ENCODE results near the gene PARP3. TPM values are rescaled to one million over a fixed set of nuclear protein-coding genes. Genes with fewer than 3 reads are reported as not detected.

PARP3 gene
- total and polyA plus RNA-seq, 2 of the 8 experiments (the other 6 are each of a cell fraction or from before 2014, with no cell fraction given) = 1.3 to 1.6 TPM

DNA sequence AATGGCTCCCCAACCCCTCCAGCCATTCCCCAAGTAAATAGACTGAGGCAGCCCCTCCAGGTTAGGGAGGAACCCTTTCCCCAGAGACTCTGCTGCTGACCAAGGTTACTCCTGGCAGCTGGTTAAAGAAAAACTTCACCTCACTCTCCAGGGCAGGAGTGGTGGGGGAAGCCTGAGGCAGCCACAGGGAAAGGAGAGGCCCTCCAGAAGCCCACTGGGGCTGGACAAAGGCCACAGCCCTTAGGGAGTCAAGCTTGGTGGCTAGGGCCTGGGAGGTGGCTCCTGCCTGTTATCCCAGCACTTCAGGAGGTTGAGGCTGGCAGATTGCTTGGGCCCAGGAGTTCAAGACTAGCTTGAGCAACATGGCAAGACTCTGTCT is 42.1 kb downstream of the PARP3 start:
- Histone ChIP-seq H4K20me1 (replicated peaks in 1 of 2; ENCODE audit: control insufficient read depth in 1 of 2, insufficient read depth in 2 of 2, low read length in 2 of 2) (peaks cover 0 to 2% of the 10 kb centered on the region in 2 experiments), H2BK5ac (ENCODE audit: low read depth, low read length) (no peak overlapping the region; the same call in 1 of the 2 replicates), H3K14ac (ENCODE audit: insufficient read length) (no peak overlapping the region), H3K79me2 (ENCODE audit: control insufficient read depth in 1 of 2, insufficient read depth in 2 of 2, low read length in 2 of 2) (no peaks in the 10 kb centered on the region), H4K5ac (ENCODE audit: insufficient read length, low read depth, low read length) (no peak overlapping the region), H3K36me3 (ENCODE audit: control insufficient read depth in 2 of 4, insufficient read depth in 4 of 4, low read length in 3 of 4) (no peaks in the 10 kb centered on the region), H3K4ac (replicated peaks; ENCODE audit: insufficient read length, low read depth, low read length) (no peak overlapping the region), H2BK12ac (ENCODE audit: low read depth, low read length) (no peak overlapping the region), H2BK120ac (replicated peaks; ENCODE audit: low read depth, low read length) (no peak overlapping the region), H3K9me3 (ENCODE audit: insufficient read depth in 2 of 2, low read depth in 1 of 2, low read length in 1 of 2) (no peaks in the 10 kb centered on the region), H3K23ac (ENCODE audit: insufficient read length) (no peak overlapping the region), H3K9ac (replicated peaks in 1 of 4; ENCODE audit: extremely low read depth in 1 of 4, low read depth in 3 of 4, low read length in 3 of 4) (no peak overlapping the region), H2AK5ac (ENCODE audit: low read depth, low read length) (0 out of 2 replicates have a peak overlapping the region, but pooled peaks have one; percentile 77), H2BK20ac (ENCODE audit: low read length) (no peak overlapping the region), H3K23me2 (ENCODE audit: low read depth, low read length) (peaks cover 7% of the 10 kb centered on the region), H2AFZ (ENCODE audit: low read length) (no peak overlapping the region), H3K79me1 (ENCODE audit: low read depth, low read length) (peaks cover 7% of the 10 kb centered on the region), H3K27ac (ENCODE audit: low read depth, low read length) (no peak overlapping the region), H2BK15ac (ENCODE audit: low read length) (no peak overlapping the region), H3K4me1 (replicated peaks in 1 of 4; ENCODE audit: control insufficient read depth in 3 of 4, insufficient read depth in 4 of 4, low read length in 3 of 4) (peaks cover 0 to 14% (median 9%) of the 10 kb centered on the region in 4 experiments; a peak in 6 of 7 replicates), H4K8ac (ENCODE audit: extremely low read depth, insufficient read depth, low read length) (peak overlapping the region; percentile 85; the same call in 1 of the 2 replicates), H3K18ac (ENCODE audit: extremely low read depth, low read length) (no peak overlapping the region), H3K4me3 (ENCODE audit: extremely low read depth in 1 of 4, insufficient read depth in 2 of 4, low read depth in 3 of 4, low read length in 4 of 4) (peak overlapping the region in 1 of 4 experiments; percentile 63; a peak in 1 of 8 replicates), H3K4me2 (ENCODE audit: insufficient read depth in 1 of 2, low read depth in 2 of 2, low read length in 2 of 2) (peak overlapping the region; percentile 89 to 97; a peak in 3 of 4 replicates), H4K91ac (replicated peaks; ENCODE audit: insufficient read length, low read length) (no peak overlapping the region), H3K56ac (replicated peaks; ENCODE audit: insufficient read length, low read depth, low read length) (no peak overlapping the region), H3K27me3 (replicated peaks in 1 of 4; ENCODE audit: control insufficient read depth in 3 of 4, extremely low read depth in 1 of 4, insufficient read depth in 3 of 4, low read length in 3 of 4) (no peaks in the 10 kb centered on the region)
- FAIRE-seq (no peak), DNase-seq (ENCODE audit: low read depth in 1 of 2, low spot score in 2 of 2) (no peak)
- POLR2A ChIA-PET (ENCODE audit: partially characterized antibody) = interaction anchor here (2.9 to 29.3 kb wide), 4 partner anchors 0 to 30 kb away, joined by 8 to 923 read pairs (median 468); partner anchors contain the start of genes ABHD14A, ABHD14B, ACY1 and GPR62
- CTCF ChIA-PET (ENCODE audit: partially characterized antibody) = interaction anchor here (3.5 to 5.5 kb wide), 5 partner anchors 9 to 41 kb away, joined by 24 to 66 read pairs (median 27); partner anchors contain the start of genes ABHD14B, PARP3, PCBP4 and RPL29
- TF ChIP-seq E2F6 (IDR thresholded peaks at IDR 0.05) (no peak), ZNF274 (IDR thresholded peaks at IDR 0.05; ENCODE audit: borderline replicate concordance, extremely low read depth, low read length) (no peak), SP2 (IDR thresholded peaks at IDR 0.05; ENCODE audit: low read length) (no peak), NRF1 (IDR thresholded peaks at IDR 0.05; ENCODE audit: low read depth, low read length) (no peak), TAF1 (IDR thresholded peaks at IDR 0.05; ENCODE audit: low read depth, low read length) (no peak), CBX8 (IDR thresholded peaks at IDR 0.05; ENCODE audit: borderline replicate concordance, low read depth, low read length) (no peak), POLR2A (IDR thresholded peaks at IDR 0.05; ENCODE audit: control extremely low read depth in 1 of 2, low read depth in 2 of 2, low read length in 2 of 2) (no peak), EZH2 (IDR thresholded peaks at IDR 0.05; ENCODE audit: low read depth, low read length, severe bottlenecking) (no peak), CHD2 (IDR thresholded peaks at IDR 0.05; ENCODE audit: low read length) (no peak), SAP30 (IDR thresholded peaks at IDR 0.05; ENCODE audit: insufficient read depth, insufficient replicate concordance, low read length) (no peak), PHF8 (conservative IDR thresholded peaks at IDR 0.05; ENCODE audit: low read depth, low read length) (no peak), BACH1 (IDR thresholded peaks at IDR 0.05; ENCODE audit: low read length) (no peak), SP4 (IDR thresholded peaks at IDR 0.05; ENCODE audit: low read length) (no peak), RBBP5 (IDR thresholded peaks at IDR 0.05; ENCODE audit: borderline replicate concordance, low read depth, low read length) (no peak)
